Keratinocyte (primary cell): ENCODE data around the gene LACTB. TPM values are rescaled to one million over a fixed set of nuclear protein-coding genes. Genes with fewer than 3 reads are reported as not detected.

ENCODE experiments used
- DNase-seq: peaks from one replicate; pipeline ENCODE4 v3.0.0-alpha.2; 2011; ENCODE audit warnings: low read depth, missing footprints, low spot score
- FAIRE-seq: peaks from 2 replicates; lab custom pipeline; 2011; peaks lifted over from hg19 to GRCh38; lab: Jason Lieb, UNC
- H2AFZ ChIP-seq: 2 replicates; pipeline ENCODE4 v1.6.0; 2012; ENCODE audit warnings: low read length, control low read depth, inconsistent platforms; ENCODE audit not compliant: control insufficient read depth
- H3K27ac ChIP-seq: 2 replicates; pipeline ENCODE4 v1.5.1; 2011; ENCODE audit warnings: low read length; ENCODE audit not compliant: control insufficient read depth, insufficient read depth
- H3K27me3 ChIP-seq: 3 replicates; pipeline ENCODE4 v1.6.0; 2011; ENCODE audit warnings: low read length; ENCODE audit not compliant: control insufficient read depth, insufficient read depth; ENCODE audit errors: extremely low read depth
- H3K36me3 ChIP-seq, 2 experiments: 2 replicates in 1 of 2; 3 replicates in 1 of 2; pipeline ENCODE4 v1.5.1; 2011; ENCODE audit warnings: low read length in 2 of 2, mild to moderate bottlenecking in 1 of 2; ENCODE audit not compliant: control insufficient read depth in 2 of 2, insufficient read depth in 2 of 2; ENCODE audit errors: extremely low read depth in 1 of 2
- H3K4me1 ChIP-seq: 3 replicates; pipeline ENCODE4 v1.5.1; 2011; ENCODE audit warnings: low read length; ENCODE audit not compliant: control insufficient read depth, insufficient read depth; ENCODE audit errors: extremely low read depth
- H3K4me2 ChIP-seq: 3 replicates; pipeline ENCODE4 v1.6.0; 2011; ENCODE audit warnings: low read depth, low read length; ENCODE audit not compliant: control insufficient read depth, insufficient read depth; ENCODE audit errors: extremely low read depth
- H3K4me3 ChIP-seq, 3 experiments: fragments of 200-600 bp in 1 of 3; sonication (generic) in 1 of 3; 2 replicates in 2 of 3; 3 replicates in 1 of 3; pipeline ENCODE4 v1.5.1; 2011 to 2016; ENCODE audit warnings: low read length in 3 of 3, mild to moderate bottlenecking in 3 of 3, control low read depth in 2 of 3, inconsistent platforms in 1 of 3, low read depth in 1 of 3, mixed read lengths in 1 of 3, mixed run types in 1 of 3, moderate library complexity in 1 of 3; ENCODE audit not compliant: control insufficient read depth in 2 of 3, insufficient read depth in 2 of 3; ENCODE audit errors: extremely low read depth in 1 of 3
- H3K79me2 ChIP-seq: 2 replicates; pipeline ENCODE4 v1.6.0; 2012; ENCODE audit warnings: low read length; ENCODE audit not compliant: control insufficient read depth, insufficient read depth
- H3K9ac ChIP-seq: 3 replicates; pipeline ENCODE4 v1.6.0; 2011; ENCODE audit warnings: low read length; ENCODE audit not compliant: control insufficient read depth, insufficient read depth; ENCODE audit errors: extremely low read depth
- H3K9me1 ChIP-seq: 3 replicates; pipeline ENCODE4 v1.6.0; 2011; ENCODE audit warnings: low read length; ENCODE audit not compliant: control insufficient read depth, insufficient read depth; ENCODE audit errors: extremely low read depth
- H3K9me3 ChIP-seq: 2 replicates; pipeline ENCODE4 v1.5.1; 2012; ENCODE audit warnings: low read depth, low read length; ENCODE audit not compliant: control insufficient read depth
- H4K20me1 ChIP-seq: 3 replicates; pipeline ENCODE4 v1.6.0; 2011; ENCODE audit warnings: low read length; ENCODE audit not compliant: control insufficient read depth, insufficient read depth; ENCODE audit errors: extremely low read depth
- CTCF ChIP-seq, 3 experiments: IDR thresholded peaks in 1 of 3; conservative IDR thresholded peaks in 1 of 3; optimal IDR thresholded peaks in 1 of 3; 2 replicates in 2 of 3; 3 replicates in 1 of 3; pipeline versions ENCODE3 to v1.5.1; 2011; ENCODE audit warnings: low read length in 3 of 3, mild to moderate bottlenecking in 3 of 3, moderate library complexity in 2 of 3, control low read depth in 1 of 3, inconsistent platforms in 1 of 3; ENCODE audit not compliant: insufficient read depth in 2 of 3; ENCODE audit errors: extremely low read depth in 1 of 3
- EZH2 ChIP-seq: IDR thresholded peaks from one replicate; pipeline ENCODE4 v1.6.1; 2012; ENCODE audit warnings: inconsistent platforms, mild to moderate bottlenecking, low read length, moderate library complexity
- dilution Hi-C: fragments of 300-500 bp; cut with MboI; formaldehyde crosslinking; loops from one replicate; pipeline ENCODE4 v1.7.0; 2020; ENCODE audit warnings: low sequenced_read_pairs; ENCODE audit not compliant: extremely low pct_ligation_motif_present
- polyA plus RNA-seq, 5 experiments: library from polyadenylated mRNA; depleted of rRNA in 3 of 5; stranded (reverse) in 3 of 5; stranded (forward) in 1 of 5; unstranded in 1 of 5; fragments of >200 nt; gene quantifications; 1 replicate in 1 of 5; 2 replicates in 3 of 5; 3 replicates in 1 of 5; pipeline versions ENCODE4 v1.2.1 to v1.2.3, GENCODE V29; 2011 to 2012; ENCODE audit warnings: missing spikeins in 2 of 5, low read depth in 1 of 5, low replicate concordance in 1 of 5

The LACTB gene
- polyA plus RNA-seq, 1 donor (not counting 4 experiments of a cell fraction or from before 2014, with no cell fraction given), result 27.4 TPM

GRCh38 chr15:63090472-63090871, 31.2 kb upstream of the LACTB start:
- H3K9ac ChIP-seq, result no peak overlapping the region

GRCh38 chr15:63090887-63091286, 30.8 kb upstream of the LACTB start:
- Histone ChIP-seq H3K4me3 (no peak overlapping the region), H2AFZ (no peak overlapping the region), H3K27ac (no peak overlapping the region), H3K36me3 (no peaks in the 10 kb centered on the region), H3K9ac (no peak overlapping the region), H3K9me1 (no peaks in the 10 kb centered on the region), H3K27me3 (no peaks in the 10 kb centered on the region), H3K79me2 (no peaks in the 10 kb centered on the region), H3K9me3 (no peaks in the 10 kb centered on the region), H3K4me2 (no peak overlapping the region), H4K20me1 (no peaks in the 10 kb centered on the region), H3K4me1 (no peaks in the 10 kb centered on the region)
- dilution Hi-C loops, result no loop called here
- TF ChIP-seq EZH2 (no peak), CTCF (optimal IDR thresholded peaks at IDR 0.05 in 1 of 3, IDR thresholded peaks at IDR 0.05 in 1 of 3, conservative IDR thresholded peaks at IDR 0.05 in 1 of 3; ENCODE audit: extremely low read depth in 1 of 3, insufficient read depth in 2 of 3, low read length in 3 of 3) (no peak)
- DNase-seq, result no peak
- no peak for FAIRE-seq

More at GRCh38 chr15:63090472-63090871, 31.2 kb upstream of the LACTB start:
- Histone ChIP-seq H3K79me2 (no peaks in the 10 kb centered on the region), H3K27me3 (no peaks in the 10 kb centered on the region), H3K36me3 (no peaks in the 10 kb centered on the region), H3K4me2 (no peak overlapping the region), H3K4me1 (no peaks in the 10 kb centered on the region), H2AFZ (no peak overlapping the region), H4K20me1 (no peaks in the 10 kb centered on the region), H3K4me3 (no peak overlapping the region), H3K9me1 (no peaks in the 10 kb centered on the region), H3K9me3 (no peaks in the 10 kb centered on the region), H3K27ac (no peak overlapping the region)
- FAIRE-seq (no peak), DNase-seq (no peak)
- dilution Hi-C loops, result no loop called here
- TF ChIP-seq CTCF (optimal IDR thresholded peaks at IDR 0.05 in 1 of 3, IDR thresholded peaks at IDR 0.05 in 1 of 3, conservative IDR thresholded peaks at IDR 0.05 in 1 of 3; ENCODE audit: extremely low read depth in 1 of 3, insufficient read depth in 2 of 3, low read length in 3 of 3) (no peak), EZH2 (no peak)
